Stimulated activated CD4-positive, alpha-beta T cell treated with anti-CD3 and anti-CD28 coated beads, TNF-alpha, amount 100 ng/mL, for 48 hours (primary cell): ENCODE data around the gene URB1.
"Not testable (repeated sequence)": the region's sequence is repeated elsewhere in the genome, so short reads cannot be mapped to it uniquely, and the experiment has no call there.

ENCODE experiments used
- DNase-seq, 3 donors: peaks; one replicate each; pipeline ENCODE4 v3.0.0-alpha.2; 2020; ENCODE audit warnings: low read depth in 3 of 3

URB1 gene

GRCh38 chr21:32285476-32285875, 107.3 kb downstream of the URB1 start:
- DNase-seq: no peak

- DNase-seq: no peak
Observed at GRCh38 chr21:32282992-32283391, 109.8 kb downstream of the URB1 start.

GRCh38 chr21:32281531-32281930, 111.3 kb downstream of the URB1 start:
- DNase-seq: no peak

GRCh38 chr21:32279377-32279680, 113.5 kb downstream of the URB1 start:
- DNase-seq: no peak

GRCh38 chr21:32278518-32279376, 114.1 kb downstream of the URB1 start, which contains the start of gene MIS18A:
Gene MIS18A (minus strand): TSS chr21:32279049. CDS start chr21:32279014, 35 bp downstream.
- DNase-seq: peak; percentile 95 to 98 (median 97)

GRCh38 chr21:32278103-32278502, 114.7 kb downstream of the URB1 start:
- no peak for DNase-seq

- no peak for DNase-seq
Observed at GRCh38 chr21:32276671-32277070, 116.1 kb downstream of the URB1 start.

GRCh38 chr21:32270748-32271147, 122.1 kb downstream of the URB1 start:
- DNase-seq: no peak

- not testable (repeated sequence) for DNase-seq
Observed at GRCh38 chr21:32265321-32265720, 127.5 kb downstream of the URB1 start.

GRCh38 chr21:32261929-32262328, 130.9 kb downstream of the URB1 start:
- no peak for DNase-seq
